Smooth muscle cell (in vitro differentiated cells): ENCODE measurements around the gene TBC1D22A. TPM values are rescaled to one million over a fixed set of nuclear protein-coding genes. Genes with fewer than 3 reads are reported as not detected.

Experiments used
- DNase-seq: peaks from one replicate; lab custom pipeline; 2025; ENCODE audit not compliant: unreplicated experiment; lab: John Stamatoyannopoulos, UW
- H2AFZ ChIP-seq: fragments of 200-600 bp; sonication (generic); 2 replicates; pipeline ENCODE4 v1.6.0; 2016; ENCODE audit warnings: antibody characterized with exemption, low read depth, mild to moderate bottlenecking
- H3F3A ChIP-seq: fragments of 200-600 bp; sonication (generic); 2 replicates; pipeline ENCODE4 v1.6.0; 2017; ENCODE audit warnings: antibody characterized with exemption, low read depth
- H3K27ac ChIP-seq: fragments of 200-600 bp; sonication (generic); 2 replicates; pipeline ENCODE4 v1.5.1; 2016; ENCODE audit warnings: low read depth, mild to moderate bottlenecking
- H3K27me3 ChIP-seq: fragments of 200-600 bp; sonication (generic); 2 replicates; pipeline ENCODE4 v1.6.1; 2016; ENCODE audit warnings: low read depth, mild to moderate bottlenecking
- H3K36me3 ChIP-seq: fragments of 200-600 bp; sonication (generic); 2 replicates; pipeline ENCODE4 v1.5.1; 2016; ENCODE audit warnings: low read depth
- H3K4me1 ChIP-seq: fragments of 200-600 bp; sonication (generic); 2 replicates; pipeline ENCODE4 v1.5.1; 2016; ENCODE audit warnings: low read depth
- H3K4me2 ChIP-seq: fragments of 200-600 bp; sonication (generic); 2 replicates; pipeline ENCODE4 v1.6.0; 2016; ENCODE audit warnings: mild to moderate bottlenecking
- H3K4me3 ChIP-seq: fragments of 200-600 bp; sonication (generic); 2 replicates; pipeline ENCODE4 v1.5.1; 2016; ENCODE audit warnings: mild to moderate bottlenecking
- H3K79me2 ChIP-seq: fragments of 200-600 bp; sonication (generic); 2 replicates; pipeline ENCODE4 v1.6.0; 2016; ENCODE audit warnings: low read depth, mild to moderate bottlenecking
- H3K9ac ChIP-seq: fragments of 200-600 bp; sonication (generic); 2 replicates; pipeline ENCODE4 v1.6.0; 2016; ENCODE audit warnings: low read depth
- H3K9me3 ChIP-seq: fragments of 200-600 bp; sonication (generic); replicated peaks from 2 replicates; pipeline ENCODE4 v1.5.1; 2016; ENCODE audit warnings: low read depth
- H4K20me1 ChIP-seq: fragments of 200-600 bp; sonication (generic); 2 replicates; pipeline ENCODE4 v1.6.0; 2016; ENCODE audit warnings: low read depth
- CTCF ChIP-seq: fragments of 200-600 bp; sonication (generic); IDR thresholded peaks from 2 replicates; pipeline ENCODE4 v1.5.1; 2017; ENCODE audit warnings: borderline replicate concordance, mild to moderate bottlenecking, antibody characterized with exemption; ENCODE audit not compliant: insufficient read depth, poor library complexity, severe bottlenecking
- WGBS: methylation state at CpG from one replicate; pipeline ENCODE4 v1.1.7; 2016; ENCODE audit warnings: low lambda C conversion rate; 5-methylcytosine and 5-hydroxymethylcytosine counted together
- polyA plus RNA-seq: library from polyadenylated mRNA; unstranded; fragments of >200 nt; fragmentation: Nextera tagmentation; extraction: Ambion mirVana; gene quantifications from 2 replicates; pipeline ENCODE4 v1.2.1, GENCODE V29; 2016
- total RNA-seq: library from RNA; depleted of rRNA; stranded (reverse); fragments of >200 nt; gene quantifications from 2 replicates; pipeline ENCODE4 v1.2.3, GENCODE V29; 2014

TBC1D22A gene
- total and polyA plus RNA-seq, 2 experiments from 2014 or later: 12.5 to 14.4 TPM

DNA sequence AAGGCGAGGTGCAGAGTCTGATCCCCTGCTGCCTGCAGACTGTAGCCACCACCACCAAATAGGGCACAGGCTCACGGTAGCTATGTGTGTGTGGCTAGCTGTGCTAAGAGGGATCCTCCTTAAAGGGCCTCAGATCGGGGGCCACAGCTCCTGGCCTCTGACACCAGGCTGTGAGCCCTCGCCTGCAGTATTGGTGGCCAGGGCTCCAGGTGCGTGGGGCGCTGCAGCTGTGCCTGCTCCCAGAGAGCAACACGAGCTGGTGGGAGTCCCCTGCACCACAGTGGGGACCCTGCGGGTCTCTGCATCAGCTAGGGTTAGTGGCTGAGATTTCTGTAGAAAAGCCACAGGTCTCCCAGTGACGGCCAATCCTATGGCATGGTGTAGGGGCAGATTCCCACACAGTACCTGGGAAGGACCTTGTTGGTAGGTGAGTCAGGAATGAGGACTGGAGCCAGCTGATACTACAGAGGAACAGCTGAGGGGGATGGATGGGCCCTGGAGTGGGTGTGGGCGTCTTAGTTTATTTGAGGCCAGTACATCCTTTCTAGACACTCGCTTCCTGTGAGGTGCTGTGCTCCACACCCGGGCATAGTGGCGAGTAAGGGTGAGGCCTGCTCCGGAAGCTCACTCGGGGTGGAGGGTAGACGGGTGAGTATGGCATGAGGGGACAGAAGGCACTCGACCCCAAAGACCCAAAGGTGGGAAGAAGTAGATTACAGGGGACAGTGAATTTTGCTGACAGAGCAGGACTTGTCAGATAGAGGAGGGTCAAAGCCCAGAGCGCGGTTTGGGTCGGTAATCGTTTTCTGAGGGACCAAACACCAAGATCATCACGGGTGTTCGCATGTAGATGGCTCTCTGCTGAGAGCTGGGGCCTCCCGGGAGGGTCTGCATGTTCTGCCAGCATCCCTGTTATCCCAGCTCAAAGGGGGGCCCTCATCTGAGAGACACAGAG is 212.5 kb downstream of the TBC1D22A start:
- DNase-seq: no peak
- Histone ChIP-seq H3K27ac (no peak overlapping the region), H3K36me3 (no peaks in the 10 kb centered on the region), H3K4me3 (no peak overlapping the region), H3K9me3 (no peaks in the 10 kb centered on the region), H3K4me2 (no peak overlapping the region), H3K4me1 (peaks cover 8% of the 10 kb centered on the region), H3K27me3 (no peaks in the 10 kb centered on the region), H3K9ac (no peak overlapping the region), H4K20me1 (peaks cover 36% of the 10 kb centered on the region), H3K79me2 (no peaks in the 10 kb centered on the region), H2AFZ (no peak overlapping the region), H3F3A (no peaks in the 10 kb centered on the region)
- TF ChIP-seq CTCF: no peak
- 95% methylated on average over 24 of the region's 24 CpGs for WGBS

- no peak overlapping the region for H2AFZ ChIP-seq
- TF ChIP-seq CTCF: no peak
- no peak overlapping the region for H3K4me2 ChIP-seq
- no peak for DNase-seq
- H3K36me3 ChIP-seq: no peaks in the 10 kb centered on the region
- H3K9me3 ChIP-seq: no peaks in the 10 kb centered on the region
- peaks cover 2% of the 10 kb centered on the region for H3K4me1 ChIP-seq
- H4K20me1 ChIP-seq: peaks cover 24% of the 10 kb centered on the region
- H3K9ac ChIP-seq: no peak overlapping the region
- no peak overlapping the region for H3K27ac ChIP-seq
- no peaks in the 10 kb centered on the region for H3K27me3 ChIP-seq
- no peaks in the 10 kb centered on the region for H3F3A ChIP-seq
- WGBS: 89% methylated on average over 13 of the region's 13 CpGs
- H3K4me3 ChIP-seq: no peak overlapping the region
- H3K79me2 ChIP-seq: no peaks in the 10 kb centered on the region
Measured at GRCh38 chr22:46976143-46976542, 213.7 kb downstream of the TBC1D22A start.

- no peaks in the 10 kb centered on the region for H3K4me1 ChIP-seq
- no peaks in the 10 kb centered on the region for H3K27me3 ChIP-seq
- no peak overlapping the region for H3K27ac ChIP-seq
- H3K4me2 ChIP-seq: no peak overlapping the region
- no peak for DNase-seq
- WGBS: 96% methylated on average over 10 of the region's 10 CpGs
- no peaks in the 10 kb centered on the region for H3K9me3 ChIP-seq
- no peak for TF ChIP-seq CTCF
- H3K9ac ChIP-seq: no peak overlapping the region
- H3K4me3 ChIP-seq: no peak overlapping the region
- no peak overlapping the region for H2AFZ ChIP-seq
- H4K20me1 ChIP-seq: peaks cover 19% of the 10 kb centered on the region
- H3K79me2 ChIP-seq: no peaks in the 10 kb centered on the region
- no peaks in the 10 kb centered on the region for H3F3A ChIP-seq
- H3K36me3 ChIP-seq: no peaks in the 10 kb centered on the region
Measured at GRCh38 chr22:46976598-46976997, 214.1 kb downstream of the TBC1D22A start.
